Ishikawa (cell line): ENCODE data around the gene GPC6.

ENCODE experiments used
- CEBPB ChIP-seq: IDR thresholded peaks from 2 replicates; pipeline ENCODE4 v1.6.1; 2012
- CREB1 ChIP-seq: IDR thresholded peaks from 2 replicates; pipeline ENCODE4 v1.6.1; 2012; ENCODE audit warnings: low read depth
- EGR1 ChIP-seq: IDR thresholded peaks from 2 replicates; pipeline ENCODE4 v1.6.1; 2012
- EP300 ChIP-seq: IDR thresholded peaks from 2 replicates; pipeline ENCODE4 v1.6.1; 2012; ENCODE audit warnings: borderline replicate concordance
- FOXM1 ChIP-seq: IDR thresholded peaks from 2 replicates; pipeline ENCODE4 v1.6.1; 2012; ENCODE audit warnings: low read depth, borderline replicate concordance
- MAX ChIP-seq: IDR thresholded peaks from 2 replicates; pipeline ENCODE4 v1.6.1; 2012
- TEAD4 ChIP-seq: IDR thresholded peaks from 2 replicates; pipeline ENCODE4 v1.6.1; 2012
- YY1 ChIP-seq: IDR thresholded peaks from 2 replicates; pipeline ENCODE4 v1.6.1; 2012; ENCODE audit warnings: low read depth
- ZBTB7A ChIP-seq: IDR thresholded peaks from 2 replicates; pipeline ENCODE4 v1.6.1; 2012; ENCODE audit warnings: low read depth

DNA sequence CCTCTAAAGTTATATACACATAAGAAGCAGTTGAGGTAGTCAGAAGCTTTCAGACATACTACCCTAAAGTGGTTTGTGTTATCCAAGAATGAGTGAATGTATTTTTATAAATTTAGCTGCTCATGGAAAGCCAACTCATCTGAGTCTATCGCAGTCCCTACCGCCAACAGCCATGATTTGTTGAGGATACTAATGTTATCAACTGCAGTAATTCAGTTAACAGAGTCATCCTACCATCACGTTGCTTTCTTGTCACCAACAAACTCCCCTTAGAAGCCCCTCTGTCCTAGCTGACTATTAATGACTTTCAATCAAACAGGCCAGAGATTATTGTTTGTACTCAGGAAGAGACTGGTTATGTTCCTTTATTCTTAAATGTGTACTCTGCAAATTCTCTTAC is 1083.0 kb downstream of the GPC6 start:
- no peak for TF ChIP-seq TEAD4
- TF ChIP-seq CREB1, result no peak
- no peak for TF ChIP-seq YY1
- no peak for TF ChIP-seq FOXM1
- TF ChIP-seq EP300, result no peak
- no peak for TF ChIP-seq CEBPB
- no peak for TF ChIP-seq ZBTB7A
- TF ChIP-seq MAX, result no peak
- TF ChIP-seq EGR1, result no peak
